Gastroesophageal sphincter (tissue), 4 donors: Measurements from ENCODE around the gene ARFRP1. TPM values are rescaled to one million over a fixed set of nuclear protein-coding genes. Genes with fewer than 3 reads are reported as not detected.
"Not testable (repeated sequence)": the region's sequence is repeated elsewhere in the genome, so short reads cannot be mapped to it uniquely, and the experiment has no call there.

Experiments
- ATAC-seq: fragments of 150-250 bp; one replicate; pipeline ENCODE4 v1.9.1; 2016; ENCODE audit warnings: mild to moderate bottlenecking, moderate library complexity
- H3K27ac ChIP-seq, 4 donors: fragments of 200-600 bp; sonication (generic) in 3 of 4; 1 replicate in 3 of 4; 2 replicates in 1 of 4; pipeline ENCODE4 v1.5.1; 2016 to 2019
- H3K27me3 ChIP-seq: fragments of 200-600 bp; sonication (generic); one replicate; pipeline ENCODE4 v1.5.1; 2019
- H3K36me3 ChIP-seq, 2 donors: fragments of 200-600 bp; sonication (generic); one replicate each; pipeline ENCODE4 v1.5.1; 2019; ENCODE audit warnings: control low read depth in 1 of 2
- H3K4me1 ChIP-seq, 3 donors: fragments of 200-600 bp; sonication (generic); 1 replicate in 2 of 3; 2 replicates in 1 of 3; pipeline ENCODE4 v1.5.1; 2016 to 2019; ENCODE audit warnings: control low read depth in 2 of 3
- H3K4me3 ChIP-seq, 2 donors: fragments of 200-600 bp; sonication (generic); one replicate each; pipeline ENCODE4 v1.5.1; 2019; ENCODE audit warnings: mild to moderate bottlenecking in 1 of 2, moderate library complexity in 1 of 2
- H3K9me3 ChIP-seq, 3 donors: fragments of 200-600 bp; sonication (generic); one replicate each; pipeline ENCODE4 v1.5.1; 2017 to 2019; ENCODE audit warnings: control low read depth in 2 of 3
- CTCF ChIP-seq, 4 experiments: fragments of 200-600 bp in 2 of 4; fragments of 450-650 bp in 2 of 4; sonication (generic) in 1 of 4; IDR thresholded peaks; one replicate each; pipeline ENCODE4 v1.5.1; 2017 to 2019; ENCODE audit warnings: antibody characterized with exemption in 4 of 4, mild to moderate bottlenecking in 2 of 4, moderate library complexity in 2 of 4
- EP300 ChIP-seq: sonication (generic); formaldehyde crosslinking; IDR thresholded peaks from one replicate; pipeline ENCODE4 v1.6.1; 2017; ENCODE audit warnings: antibody characterized with exemption, mild to moderate bottlenecking
- POLR2A ChIP-seq, 2 donors: fragments of 450-650 bp; IDR thresholded peaks; one replicate each; pipeline ENCODE4 v1.6.1; 2017; ENCODE audit warnings: antibody characterized with exemption in 2 of 2, mild to moderate bottlenecking in 2 of 2, moderate library complexity in 1 of 2
- POLR2AphosphoS5 ChIP-seq: sonication (generic); formaldehyde crosslinking; IDR thresholded peaks from one replicate; pipeline ENCODE4 v1.6.1; 2017; ENCODE audit warnings: antibody characterized with exemption
- WGBS, 2 donors: methylation state at CpG; one replicate each; pipeline ENCODE4 v1.1.5; 2018; ENCODE audit warnings: low coverage in 1 of 2; 5-methylcytosine and 5-hydroxymethylcytosine counted together
- total RNA-seq, 4 donors: library from RNA; depleted of rRNA; stranded (reverse); fragments of >200 nt; gene quantifications; one replicate each; pipeline ENCODE4 v1.1.0, GENCODE V29; 2016

Gene ARFRP1
- total RNA-seq, 4 donors from 2014 or later = 38.9 to 56.4 (median 49.0) TPM

- Histone ChIP-seq H3K27ac (no peak overlapping the region), H3K36me3 (peaks cover 0 to 53% of the 10 kb centered on the region in 2 donors), H3K9me3 (no peaks in the 10 kb centered on the region), H3K4me3 (no peak overlapping the region), H3K4me1 (peaks cover 0 to 21% (median 9%) of the 10 kb centered on the region in 3 donors), H3K27me3 (no peaks in the 10 kb centered on the region)
- WGBS, 2 donors = no CpG with 5 or more reads among the region's 13 CpGs
- ATAC-seq = no peak
- TF ChIP-seq CTCF (IDR thresholded peaks at IDR 0.05) (no peak), EP300 (no peak), POLR2AphosphoS5 (no peak), POLR2A (IDR thresholded peaks at IDR 0.05) (no peak)
Measured at GRCh38 chr20:63733117-63733516, 25.3 kb upstream of the ARFRP1 start.

GRCh38 chr20:63732118-63733095 is 24.6 kb upstream of the ARFRP1 start:
- Histone ChIP-seq H3K27me3 (no peaks in the 10 kb centered on the region), H3K4me3 (no peak overlapping the region), H3K4me1 (peaks cover 0 to 16% (median 2%) of the 10 kb centered on the region in 3 donors), H3K27ac (no peak overlapping the region), H3K9me3 (no peaks in the 10 kb centered on the region), H3K36me3 (peaks cover 0 to 53% of the 10 kb centered on the region in 2 donors)
- no peak for ATAC-seq
- no peak for TF ChIP-seq EP300
- TF ChIP-seq POLR2AphosphoS5 = no peak
- no peak for TF ChIP-seq POLR2A (IDR thresholded peaks at IDR 0.05)
- TF ChIP-seq CTCF (IDR thresholded peaks at IDR 0.05) = no peak
- WGBS, 2 donors = 81 to 86% methylated on average over 32 to 34 of the region's 38 CpGs

- H3K4me1 ChIP-seq = peaks cover 0 to 9% (median 0%) of the 10 kb centered on the region in 3 donors
- peaks cover 0 to 56% of the 10 kb centered on the region in 2 donors for H3K36me3 ChIP-seq
- ATAC-seq = no peak
- no peak for TF ChIP-seq POLR2A (IDR thresholded peaks at IDR 0.05)
- TF ChIP-seq EP300 = no peak
- no peak for TF ChIP-seq POLR2AphosphoS5
- no peak for TF ChIP-seq CTCF (IDR thresholded peaks at IDR 0.05)
- no peaks in the 10 kb centered on the region for H3K9me3 ChIP-seq
- no peak overlapping the region for H3K4me3 ChIP-seq
- 68 to 75% methylated on average over 5 of the region's 5 CpGs for WGBS, 2 donors
- H3K27me3 ChIP-seq = no peaks in the 10 kb centered on the region
- H3K27ac ChIP-seq = no peak overlapping the region
Measured at GRCh38 chr20:63731410-63731809, 23.6 kb upstream of the ARFRP1 start.

GRCh38 chr20:63730189-63730733 is 22.5 kb upstream of the ARFRP1 start:
- not testable (repeated sequence) for H3K4me3 ChIP-seq, H3K27ac ChIP-seq, H3K4me1 ChIP-seq, H3K27me3 ChIP-seq, ATAC-seq
- 87 to 94% methylated on average over 7 to 14 of the region's 18 CpGs for WGBS, 2 donors
- peaks cover 0 to 10% (median 0%) of the 10 kb centered on the region in 3 donors for H3K9me3 ChIP-seq
- H3K36me3 ChIP-seq = peaks cover 0 to 54% of the 10 kb centered on the region in 2 donors

- Histone ChIP-seq H3K36me3 (peaks cover 0 to 77% of the 10 kb centered on the region in 2 donors), H3K9me3 (peaks cover 0 to 38% (median 0%) of the 10 kb centered on the region in 3 donors)
- not testable (repeated sequence) for H3K4me1 ChIP-seq, H3K27me3 ChIP-seq, H3K4me3 ChIP-seq, ATAC-seq, H3K27ac ChIP-seq
- 72 to 76% methylated on average over 2 of the region's 2 CpGs for WGBS, 2 donors
Measured at GRCh38 chr20:63722967-63723622, 15.3 kb upstream of the ARFRP1 start.
